MCF 10A (cell line): Measurements from ENCODE around the gene NCAPD2. TPM values are rescaled to one million over a fixed set of nuclear protein-coding genes. Genes with fewer than 3 reads are reported as not detected.

Source experiments
- BruUV-seq: library from RNA; stranded (reverse); fragments of 400-500 nt; replicated peaks from 2 replicates; lab custom pipeline; 2021; lab: Mats Ljungman, UMichigan
- CTCF ChIA-PET: fragments of 300-600 bp; sonication (Branson Sonifier 250); formaldehyde crosslinking; extraction: SDS; loops from one replicate; lab custom pipeline; 2021; ENCODE audit warnings: antibody characterized with exemption, inconsistent platforms; lab: Yijun Ruan, JAX
- POLR2A ChIA-PET: fragments of 300-600, 350-650 bp; sonication (Branson Sonifier 250); formaldehyde crosslinking; extraction: SDS; loops from one replicate; lab custom pipeline; 2020; ENCODE audit warnings: antibody characterized with exemption, inconsistent platforms; lab: Yijun Ruan, JAX
- DNase-seq: peaks from one replicate; pipeline ENCODE4 v3.0.0-alpha.2; 2018; ENCODE audit not compliant: unreplicated experiment
- H3K27ac Mint-ChIP-seq: one replicate; pipeline ENCODE4 v1.8.0; 2022; ENCODE audit warnings: mild to moderate bottlenecking, low read depth, mixed read lengths; ENCODE audit not compliant: unreplicated experiment
- H3K27me3 Mint-ChIP-seq: one replicate; pipeline ENCODE4 v1.8.0; 2022; ENCODE audit warnings: mixed read lengths; ENCODE audit not compliant: insufficient read depth, unreplicated experiment
- H3K36me3 Mint-ChIP-seq: one replicate; pipeline ENCODE4 v1.8.0; 2022; ENCODE audit warnings: mild to moderate bottlenecking, moderate library complexity, mixed read lengths; ENCODE audit not compliant: insufficient read depth, unreplicated experiment
- H3K4me1 Mint-ChIP-seq: one replicate; pipeline ENCODE4 v1.8.0; 2022; ENCODE audit warnings: mixed read lengths; ENCODE audit not compliant: insufficient read depth, unreplicated experiment
- H3K4me3 Mint-ChIP-seq: one replicate; pipeline ENCODE4 v1.8.0; 2022; ENCODE audit warnings: mild to moderate bottlenecking, moderate library complexity, mixed read lengths; ENCODE audit not compliant: unreplicated experiment
- H3K9me3 Mint-ChIP-seq: one replicate; pipeline ENCODE4 v1.8.0; 2022; ENCODE audit warnings: mixed read lengths; ENCODE audit not compliant: unreplicated experiment
- CTCF ChIP-seq: fragments of 200-600 bp; IDR thresholded peaks from one replicate; pipeline ENCODE4 v1.8.0; 2022; ENCODE audit warnings: antibody characterized with exemption, mild to moderate bottlenecking; ENCODE audit not compliant: unreplicated experiment
- intact Hi-C: fragments of 100-400 bp; cut with micrococcal nuclease; formaldehyde crosslinking; loops from 2 replicates; pipeline ENCODE4 v1.14.1; 2022
- total RNA-seq: library from RNA; stranded (reverse); gene quantifications from 2 replicates; pipeline ENCODE4 v1.2.3, GENCODE V29; 2022

Gene NCAPD2
- total RNA-seq, 1 experiment from 2014 or later, result 52.0 TPM

- H3K4me1 Mint-ChIP-seq, result peaks cover 13% of the 10 kb centered on the region
- H3K27me3 Mint-ChIP-seq, result no peaks in the 10 kb centered on the region
- intact Hi-C loops, result loop anchor here (2.0 to 10.0 kb wide), 4 partner anchors 65 to 482 kb away; partner anchors contain the start of gene GAPDH
- TSS peak; percentile 49 for BruUV-seq
- H3K4me3 Mint-ChIP-seq, result peak overlapping the region; percentile 72
- peak overlapping the region; percentile 87 for H3K27ac Mint-ChIP-seq
- ChIA-PET CTCF (interaction anchor here (0.6 to 3.3 kb wide), 9 partner anchors 17 to 409 kb away, joined by 3 to 18 read pairs (median 3); no protein-coding TSS in a partner anchor), POLR2A (interaction anchor here (0.7 to 4.3 kb wide), 27 partner anchors 9 to 493 kb away, joined by 3 to 59 read pairs (median 4); partner anchors contain the start of genes GAPDH, LTBR, MRPL51 and SCNN1A)
- H3K36me3 Mint-ChIP-seq, result peaks cover 21% of the 10 kb centered on the region
- TF ChIP-seq CTCF, result no peak
- H3K9me3 Mint-ChIP-seq, result no peaks in the 10 kb centered on the region
- no peak for DNase-seq
Observed at GRCh38 chr12:6469609-6470374, 24.1 kb upstream of the NCAPD2 start.

- BruUV-seq, result no TSS peak
- Mint-ChIP-seq H3K9me3 (no peaks in the 10 kb centered on the region), H3K27ac (peak within 1 kb of the TSS; percentile 87), H3K36me3 (peaks cover 19% of the 10 kb centered on the region), H3K27me3 (no peaks in the 10 kb centered on the region), H3K4me1 (peaks cover 13% of the 10 kb centered on the region), H3K4me3 (peak within 1 kb of the TSS; percentile 72)
- DNase-seq, result peak; percentile 96
- CTCF ChIA-PET, result interaction anchor here (0.8 to 3.3 kb wide), 9 partner anchors 16 to 136 kb away, joined by 3 to 18 read pairs (median 3); no protein-coding TSS in a partner anchor
- TF ChIP-seq CTCF, result no peak
- intact Hi-C loops, result loop anchor here (2.0 kb wide), 1 partner anchor 64 kb away; the partner anchor contains the start of gene GAPDH
- POLR2A ChIA-PET, result interaction anchor here (0.7 to 4.3 kb wide), 35 partner anchors 8 to 492 kb away, joined by 3 to 59 read pairs (median 4); partner anchors contain the start of genes GAPDH, LTBR, MRPL51 and SCNN1A
Observed at GRCh38 chr12:6470375-6471163, 23.3 kb upstream of the NCAPD2 start, which contains the start of gene VAMP1. TSS of gene VAMP1 (minus strand) at chr12:6470677. CDS start at chr12:6470531, 146 bp downstream.

GRCh38 chr12:6471989-6472360, 21.9 kb upstream of the NCAPD2 start:
- Mint-ChIP-seq H3K36me3 (peaks cover 19% of the 10 kb centered on the region), H3K4me1 (peaks cover 19% of the 10 kb centered on the region), H3K27me3 (no peaks in the 10 kb centered on the region), H3K4me3 (no peak overlapping the region), H3K9me3 (no peaks in the 10 kb centered on the region), H3K27ac (no peak overlapping the region)
- no peak for TF ChIP-seq CTCF
- ChIA-PET POLR2A (interaction anchor here (0.7 to 4.3 kb wide), 9 partner anchors 18 to 137 kb away, joined by 3 to 59 read pairs (median 28); partner anchors contain the start of genes GAPDH, MRPL51, SCNN1A and TAPBPL), CTCF (interaction anchor here (3.3 kb wide), 1 partner anchor 67 kb away, joined by 18 read pairs; no protein-coding TSS in a partner anchor)
- no TSS peak for BruUV-seq
- DNase-seq, result peak; percentile 53
- intact Hi-C loops, result loop anchor here (2.0 kb wide), 1 partner anchor 63 kb away; the partner anchor contains the start of gene GAPDH
